ENCODE results near the gene CENPX.

CENPX gene

GRCh38 chr17:81977211-81977808, 45.4 kb downstream of the CENPX start, which contains the start of gene ASPSCR1:
ASPSCR1 (plus strand) TSS chr17:81977629; CDS start chr17:81977647, 18 bp downstream.
- peak within 1 kb of the TSS; percentile 84 for H3K4me3 ChIP-seq (ENCODE audit: low read depth, low read length)
- H3K36me3 ChIP-seq: peaks cover 13% of the 10 kb centered on the region
- H3K27me3 ChIP-seq: no peaks in the 10 kb centered on the region
- no peak for TF ChIP-seq CTCF (IDR thresholded peaks at IDR 0.05; ENCODE audit: low read depth, low read length)
- peak; percentile 96 for DNase-seq
- H3K9me3 ChIP-seq: peaks cover 6% of the 10 kb centered on the region; the same call in 1 of the 2 replicates
- peaks cover 9% of the 10 kb centered on the region for H3K4me1 ChIP-seq

- Histone ChIP-seq H3K4me3 (ENCODE audit: low read depth, low read length) (peak overlapping the region; percentile 84), H3K36me3 (peaks cover 13% of the 10 kb centered on the region), H3K4me1 (peaks cover 9% of the 10 kb centered on the region), H3K27me3 (no peaks in the 10 kb centered on the region), H3K9me3 (peaks cover 6% of the 10 kb centered on the region; the same call in 1 of the 2 replicates)
- TF ChIP-seq CTCF (IDR thresholded peaks at IDR 0.05; ENCODE audit: low read depth, low read length): no peak
- DNase-seq: peak; percentile 60
Observed at GRCh38 chr17:81976332-81977210, 46.1 kb downstream of the CENPX start.

GRCh38 chr17:81973432-81973831, 49.2 kb downstream of the CENPX start:
- Histone ChIP-seq H3K27me3 (no peaks in the 10 kb centered on the region), H3K4me1 (peaks cover 9% of the 10 kb centered on the region), H3K9me3 (peaks cover 6% of the 10 kb centered on the region; the same call in 1 of the 2 replicates), H3K4me3 (ENCODE audit: low read depth, low read length) (no peak overlapping the region), H3K36me3 (no peaks in the 10 kb centered on the region)
- no peak for DNase-seq
- TF ChIP-seq CTCF (IDR thresholded peaks at IDR 0.05; ENCODE audit: low read depth, low read length): no peak

- Histone ChIP-seq H3K36me3 (no peaks in the 10 kb centered on the region), H3K27me3 (no peaks in the 10 kb centered on the region), H3K4me3 (ENCODE audit: low read depth, low read length) (no peak overlapping the region), H3K9me3 (no peaks in the 10 kb centered on the region), H3K4me1 (peaks cover 19% of the 10 kb centered on the region)
- no peak for DNase-seq
- no peak for TF ChIP-seq CTCF (IDR thresholded peaks at IDR 0.05; ENCODE audit: low read depth, low read length)
Observed at GRCh38 chr17:81968850-81969812, 53.5 kb downstream of the CENPX start.

Measured in BE2C (cell line).